ENCODE results near the gene TBC1D4. TPM values are rescaled to one million over a fixed set of nuclear protein-coding genes. Genes with fewer than 3 reads are reported as not detected.
A peak's percentile ranks its signal among the peaks of the same experiment; 100 is the strongest.

The TBC1D4 gene
- total RNA-seq, 4 donors from 2014 or later: 14.2 to 32.0 (median 20.6) TPM

GRCh38 chr13:75418186-75418843 is 63.7 kb downstream of the TBC1D4 start:
- no peaks in the 10 kb centered on the region for H3K36me3 ChIP-seq
- no peaks in the 10 kb centered on the region for H3K9me3 ChIP-seq
- intact Hi-C loops (cut with DNase I): no loop called here
- no peak overlapping the region for H3K4me3 ChIP-seq
- H3K4me1 ChIP-seq: peaks cover 63 to 85% (median 70%) of the 10 kb centered on the region in 4 donors
- DNase-seq (ENCODE audit: extremely low spot score): no peak
- peak overlapping the region; percentile 21 to 50 (median 30) for H3K27ac ChIP-seq (replicated peaks in 1 of 4)
- 79% methylated on average over 3 of the region's 3 CpGs for WGBS
- H3K27me3 ChIP-seq: no peaks in the 10 kb centered on the region
- TF ChIP-seq EP300 (IDR thresholded peaks at IDR 0.05) (no peak), POLR2A (IDR thresholded peaks at IDR 0.05; ENCODE audit: low read depth) (no peak), CTCF (IDR thresholded peaks at IDR 0.05) (no peak), POLR2AphosphoS5 (IDR thresholded peaks at IDR 0.05) (no peak)

- Histone ChIP-seq H3K9me3 (no peaks in the 10 kb centered on the region), H3K4me1 (peaks cover 62 to 79% (median 67%) of the 10 kb centered on the region in 4 donors), H3K36me3 (no peaks in the 10 kb centered on the region), H3K4me3 (no peak overlapping the region), H3K27me3 (no peaks in the 10 kb centered on the region), H3K27ac (replicated peaks in 1 of 4) (peak overlapping the region in 2 of 4 donors; percentile 35 to 37)
- no peak for DNase-seq (ENCODE audit: extremely low spot score)
- intact Hi-C loops (cut with DNase I): no loop called here
- WGBS: 34% methylated on average over 2 of the region's 2 CpGs
- TF ChIP-seq EP300 (IDR thresholded peaks at IDR 0.05): no peak
- TF ChIP-seq POLR2A (IDR thresholded peaks at IDR 0.05; ENCODE audit: low read depth): no peak
- no peak for TF ChIP-seq CTCF (IDR thresholded peaks at IDR 0.05)
- no peak for TF ChIP-seq POLR2AphosphoS5 (IDR thresholded peaks at IDR 0.05)
These were observed 64.3 kb downstream of the TBC1D4 start for GRCh38 chr13:75417656-75418055.

- TF ChIP-seq POLR2AphosphoS5 (IDR thresholded peaks at IDR 0.05) (no peak), CTCF (IDR thresholded peaks at IDR 0.05) (no peak), EP300 (IDR thresholded peaks at IDR 0.05) (no peak), POLR2A (IDR thresholded peaks at IDR 0.05; ENCODE audit: low read depth) (no peak)
- DNase-seq (ENCODE audit: extremely low spot score): no peak
- no peaks in the 10 kb centered on the region for H3K27me3 ChIP-seq
- 72% methylated on average over 5 of the region's 6 CpGs for WGBS
- H3K4me1 ChIP-seq: peaks cover 60 to 72% (median 66%) of the 10 kb centered on the region in 4 donors
- H3K9me3 ChIP-seq: no peaks in the 10 kb centered on the region
- H3K27ac ChIP-seq (replicated peaks in 1 of 4): peak overlapping the region; percentile 24 to 37 (median 32)
- no peak overlapping the region for H3K4me3 ChIP-seq
- H3K36me3 ChIP-seq: no peaks in the 10 kb centered on the region
- intact Hi-C loops (cut with DNase I): no loop called here
These were observed 65.0 kb downstream of the TBC1D4 start for GRCh38 chr13:75417012-75417384.

- intact Hi-C loops (cut with DNase I): no loop called here
- Histone ChIP-seq H3K9me3 (no peaks in the 10 kb centered on the region), H3K27ac (replicated peaks in 1 of 4) (peak overlapping the region; percentile 24 to 37 (median 32)), H3K4me1 (peaks cover 57 to 67% (median 61%) of the 10 kb centered on the region in 4 donors), H3K27me3 (no peaks in the 10 kb centered on the region), H3K4me3 (no peak overlapping the region), H3K36me3 (no peaks in the 10 kb centered on the region)
- no peak for DNase-seq (ENCODE audit: extremely low spot score)
- TF ChIP-seq POLR2A (IDR thresholded peaks at IDR 0.05; ENCODE audit: low read depth): no peak
- no peak for TF ChIP-seq EP300 (IDR thresholded peaks at IDR 0.05)
- no peak for TF ChIP-seq POLR2AphosphoS5 (IDR thresholded peaks at IDR 0.05)
- no peak for TF ChIP-seq CTCF (IDR thresholded peaks at IDR 0.05)
- 43% methylated on average over 6 of the region's 6 CpGs for WGBS
These were observed 65.5 kb downstream of the TBC1D4 start for GRCh38 chr13:75416327-75417011.

Data from esophagus muscularis mucosa (tissue), 4 donors.